Activated T-cell treated with anti-CD3 and anti-CD28 coated beads for 4 hours (primary cell): ENCODE data around the gene TNFSF11.

Source experiments
- DNase-seq: peaks from one replicate; pipeline ENCODE4 v3.0.0-alpha.2; 2020

The TNFSF11 gene

GRCh38 chr13:42561752-42562467 lies 12.0 kb upstream of the TNFSF11 start:
- no peak for DNase-seq

GRCh38 chr13:42567906-42568305 lies 6.0 kb upstream of the TNFSF11 start:
- no peak for DNase-seq

- DNase-seq = no peak
Observed at GRCh38 chr13:42569576-42570344, 4.2 kb upstream of the TNFSF11 start.

- DNase-seq = no peak
Observed at GRCh38 chr13:42571895-42572294, 2.1 kb upstream of the TNFSF11 start.

GRCh38 chr13:42574435-42575311 lies 721 bp downstream of the TNFSF11 start:
- peak; percentile 60 for DNase-seq

- DNase-seq = no peak
Observed at GRCh38 chr13:42575938-42576337, 2.0 kb downstream of the TNFSF11 start.

GRCh38 chr13:42577538-42577937 lies 3.6 kb downstream of the TNFSF11 start:
- DNase-seq = no peak

- no peak for DNase-seq
Observed at GRCh38 chr13:42580644-42581043, 6.7 kb downstream of the TNFSF11 start.

- DNase-seq = no peak
Observed at GRCh38 chr13:42581427-42581826, 7.5 kb downstream of the TNFSF11 start.

- DNase-seq = no peak
Observed at GRCh38 chr13:42591602-42592001, 17.6 kb downstream of the TNFSF11 start.

GRCh38 chr13:42592915-42593900 lies 19.3 kb downstream of the TNFSF11 start:
- no peak for DNase-seq

GRCh38 chr13:42594481-42595252 lies 20.7 kb downstream of the TNFSF11 start:
- peak; percentile 54 for DNase-seq

GRCh38 chr13:42595253-42595571 lies 21.3 kb downstream of the TNFSF11 start:
- no peak for DNase-seq

GRCh38 chr13:42597505-42597904 lies 23.6 kb downstream of the TNFSF11 start:
- no peak for DNase-seq

- DNase-seq = no peak
Observed at GRCh38 chr13:42600943-42601342, 27.0 kb downstream of the TNFSF11 start.

GRCh38 chr13:42602906-42603305 lies 29.0 kb downstream of the TNFSF11 start:
- no peak for DNase-seq

GRCh38 chr13:42603571-42603970 lies 29.6 kb downstream of the TNFSF11 start:
- no peak for DNase-seq

GRCh38 chr13:42607546-42607945 lies 33.6 kb downstream of the TNFSF11 start:
- no peak for DNase-seq

- DNase-seq = no peak
Observed at GRCh38 chr13:42610649-42611048, 36.7 kb downstream of the TNFSF11 start.

- DNase-seq = no peak
Observed at GRCh38 chr13:42611086-42611779, 37.3 kb downstream of the TNFSF11 start.
